Lung (tissue), 12 donors: ENCODE data around the gene ATXN2. TPM values are rescaled to one million over a fixed set of nuclear protein-coding genes. Genes with fewer than 3 reads are reported as not detected.

Experiments
- ATAC-seq: fragments of 200-7000 bp; cut with Tn5 transposase; one replicate; pipeline ENCODE4 v1.9.1; 2020; ENCODE audit warnings: moderate number of reproducible peaks; ENCODE audit not compliant: insufficient read depth, low FRiP score
- DNase-seq, 3 donors: peaks; one replicate each; pipeline ENCODE4 v3.0.0-alpha.2; 2013 to 2017
- H3K27ac ChIP-seq, 2 donors: one replicate each; pipeline ENCODE4 v1.5.1; 2013; ENCODE audit warnings: mild to moderate bottlenecking in 2 of 2, moderate library complexity in 2 of 2, control low read depth in 1 of 2, inconsistent platforms in 1 of 2, low read depth in 1 of 2, low read length in 1 of 2
- H3K27me3 ChIP-seq, 3 donors: one replicate each; pipeline ENCODE4 v1.5.1; 2013; ENCODE audit warnings: low read length in 2 of 3; ENCODE audit not compliant: control insufficient read depth in 3 of 3, insufficient read depth in 3 of 3
- H3K36me3 ChIP-seq, 4 donors: one replicate each; pipeline ENCODE4 v1.5.1; 2013; ENCODE audit warnings: low read length in 4 of 4, mild to moderate bottlenecking in 1 of 4, moderate library complexity in 1 of 4; ENCODE audit not compliant: control insufficient read depth in 4 of 4, insufficient read depth in 4 of 4
- H3K4me1 ChIP-seq, 5 donors: one replicate each; pipeline ENCODE4 v1.5.1; 2013; ENCODE audit warnings: low read length in 5 of 5, mild to moderate bottlenecking in 2 of 5, moderate library complexity in 1 of 5; ENCODE audit not compliant: control insufficient read depth in 5 of 5, insufficient read depth in 5 of 5
- H3K4me3 ChIP-seq: one replicate; pipeline ENCODE4 v1.5.1; 2013; ENCODE audit warnings: mild to moderate bottlenecking, control low read depth, moderate library complexity
- H3K9ac ChIP-seq, 2 donors: one replicate each; pipeline ENCODE4 v1.5.1; 2013; ENCODE audit warnings: low read length in 2 of 2, control low read depth in 1 of 2; ENCODE audit not compliant: insufficient read depth in 1 of 2
- H3K9me3 ChIP-seq, 4 donors: one replicate each; pipeline ENCODE4 v1.5.1; 2013; ENCODE audit warnings: low read length in 3 of 4, mild to moderate bottlenecking in 1 of 4, moderate library complexity in 1 of 4; ENCODE audit not compliant: control insufficient read depth in 4 of 4, insufficient read depth in 3 of 4
- CTCF ChIP-seq: IDR thresholded peaks from 2 replicates; pipeline ENCODE4 v1.5.1; 2012; ENCODE audit warnings: mild to moderate bottlenecking; ENCODE audit errors: control extremely low read depth, extremely low read depth
- WGBS, 2 donors: extraction: QIAGEN DNeasy Blood & Tissue Kit; methylation state at CpG; one replicate each; pipeline ENCODE4 v1.1.7; 2013; 5-methylcytosine and 5-hydroxymethylcytosine counted together
- polyA plus RNA-seq, 2 donors: library from polyadenylated mRNA; stranded (reverse); fragments of 200-250 nt; gene quantifications; one replicate each; pipeline ENCODE4 v1.2.1, GENCODE V29; 2013
- total RNA-seq, 2 donors: library from RNA; depleted of rRNA in 1 of 2; stranded (reverse); fragments of >200 nt in 1 of 2; gene quantifications; one replicate each; pipeline ENCODE4 v1.2.1, GENCODE V29; 2014 to 2021
- donor health status: control.
- donor health status: control.
- donor health status: Bipolar disorder and iron deficiency.
- donor health status: healthy.
- donor health status: DM: yes; HTN: yes; CAD: no.

Gene ATXN2
- total and polyA plus RNA-seq, 4 donors: 18.0 to 100 (median 43.5) TPM

DNA sequence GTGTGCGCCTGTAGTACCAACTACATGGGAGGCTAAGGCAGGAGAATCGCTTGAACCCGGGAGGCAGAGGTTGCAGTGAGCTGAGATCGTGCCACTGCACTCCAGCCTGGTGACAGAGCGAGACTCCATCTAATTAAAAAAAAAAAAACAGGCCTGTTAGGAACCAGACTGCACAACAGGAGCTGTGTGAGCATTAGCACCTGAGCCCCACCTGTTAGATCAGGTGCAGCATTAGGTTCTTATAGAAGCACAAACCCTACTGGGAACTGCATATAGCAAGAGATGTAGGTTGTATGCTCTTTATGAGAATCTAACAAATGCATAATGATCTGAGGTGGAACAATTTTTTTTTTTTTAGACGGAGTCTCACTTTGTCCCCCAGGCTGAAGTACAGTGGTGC lies 8.6 kb downstream of the ATXN2 start:
- no peaks in the 10 kb centered on the region for H3K27me3 ChIP-seq
- no peaks in the 10 kb centered on the region for H3K9me3 ChIP-seq
- peaks cover 0 to 14% (median 7%) of the 10 kb centered on the region in 5 donors for H3K4me1 ChIP-seq
- peaks cover 0 to 2% (median 0%) of the 10 kb centered on the region in 4 donors for H3K36me3 ChIP-seq
- DNase-seq (no peak), ATAC-seq (no peak)
- WGBS, 2 donors: 94 to 96% methylated on average over 6 of the region's 6 CpGs
- no peak overlapping the region for H3K27ac ChIP-seq
- no peak for TF ChIP-seq CTCF
- H3K9ac ChIP-seq: no peak overlapping the region
- H3K4me3 ChIP-seq: no peak overlapping the region

- Histone ChIP-seq H3K27me3 (no peaks in the 10 kb centered on the region), H3K4me1 (peaks cover 0 to 8% (median 4%) of the 10 kb centered on the region in 5 donors), H3K9ac (no peak overlapping the region), H3K27ac (no peak overlapping the region), H3K36me3 (peaks cover 0 to 2% (median 0%) of the 10 kb centered on the region in 4 donors), H3K9me3 (no peaks in the 10 kb centered on the region), H3K4me3 (no peak overlapping the region)
- DNase-seq (no peak), ATAC-seq (no peak)
- TF ChIP-seq CTCF: no peak
- 96 to 97% methylated on average over 9 of the region's 9 CpGs for WGBS, 2 donors
These were observed 9.5 kb downstream of the ATXN2 start for GRCh38 chr12:111589601-111590000.

- no peak for DNase-seq
- no peak overlapping the region for H3K27ac ChIP-seq
- WGBS, 2 donors: 92 to 94% methylated on average over 3 of the region's 3 CpGs
- H3K27me3 ChIP-seq: no peaks in the 10 kb centered on the region
- no peaks in the 10 kb centered on the region for H3K9me3 ChIP-seq
- peaks cover 0 to 2% (median 0%) of the 10 kb centered on the region in 4 donors for H3K36me3 ChIP-seq
- no peak overlapping the region for H3K9ac ChIP-seq
- ATAC-seq: no peak
- no peak overlapping the region for H3K4me3 ChIP-seq
- no peak for TF ChIP-seq CTCF
- peaks cover 0 to 8% (median 4%) of the 10 kb centered on the region in 5 donors for H3K4me1 ChIP-seq
These were observed 11.1 kb downstream of the ATXN2 start for GRCh38 chr12:111588010-111588409.

DNA sequence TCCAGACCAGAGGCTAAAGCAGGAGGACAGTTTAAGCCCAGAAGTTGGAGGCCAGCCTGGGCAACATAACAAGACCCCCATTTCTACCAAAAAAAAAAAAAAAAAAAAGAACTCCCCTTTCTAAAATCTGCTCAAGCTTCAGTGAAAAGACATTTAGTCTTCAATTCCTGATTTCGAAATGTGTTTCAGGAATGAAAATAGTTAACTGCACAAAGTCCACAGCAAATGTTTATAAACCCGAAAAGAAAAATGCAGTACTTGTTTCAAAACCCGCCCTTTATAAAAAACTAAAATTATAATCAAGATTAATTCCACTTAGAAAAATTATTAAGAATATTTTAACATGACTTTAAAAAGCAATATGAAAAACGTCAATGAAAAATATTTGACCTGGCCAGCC lies 12.1 kb downstream of the ATXN2 start:
- TF ChIP-seq CTCF: no peak
- ATAC-seq (no peak), DNase-seq (no peak)
- no peak overlapping the region for H3K4me3 ChIP-seq
- H3K27me3 ChIP-seq: no peaks in the 10 kb centered on the region
- no peak overlapping the region for H3K27ac ChIP-seq
- WGBS, 2 donors: 62 to 71% methylated on average over 4 of the region's 4 CpGs
- H3K36me3 ChIP-seq: peaks cover 0 to 2% (median 0%) of the 10 kb centered on the region in 4 donors
- no peaks in the 10 kb centered on the region for H3K9me3 ChIP-seq
- H3K9ac ChIP-seq: no peak overlapping the region
- H3K4me1 ChIP-seq: peaks cover 0 to 8% (median 4%) of the 10 kb centered on the region in 5 donors
